Vagina (tissue), 2 donors: ENCODE data around the gene BNIP1. TPM values are rescaled to one million over a fixed set of nuclear protein-coding genes. Genes with fewer than 3 reads are reported as not detected.

Experiments used
- DNase-seq, 2 donors: peaks; one replicate each; pipeline ENCODE4 v3.0.0-alpha.2; 2017; ENCODE audit errors: extremely low spot score in 2 of 2
- H3K27ac ChIP-seq: fragments of 200-600 bp; sonication (generic); one replicate; pipeline ENCODE4 v1.5.1; 2019
- H3K27me3 ChIP-seq: fragments of 200-600 bp; sonication (generic); one replicate; pipeline ENCODE4 v1.5.1; 2019
- H3K36me3 ChIP-seq, 2 donors: fragments of 200-600 bp; sonication (generic); one replicate each; pipeline ENCODE4 v1.5.1; 2017 to 2019
- H3K4me1 ChIP-seq: fragments of 200-600 bp; sonication (generic); one replicate; pipeline ENCODE4 v1.5.1; 2019
- H3K4me3 ChIP-seq, 2 donors: fragments of 200-600 bp; sonication (generic); 1 replicate in 1 of 2; 2 replicates in 1 of 2; pipeline ENCODE4 v1.5.1; 2016 to 2019
- H3K9me3 ChIP-seq: fragments of 200-600 bp; sonication (generic); one replicate; pipeline ENCODE4 v1.5.1; 2019
- CTCF ChIP-seq, 3 experiments: fragments of 450-650 bp in 2 of 3; fragments of 200-600 bp in 1 of 3; sonication (generic) in 1 of 3; IDR thresholded peaks; one replicate each; pipeline ENCODE4 v1.5.1; 2017 to 2019; ENCODE audit warnings: antibody characterized with exemption in 3 of 3, mild to moderate bottlenecking in 2 of 3, moderate library complexity in 2 of 3
- POLR2A ChIP-seq, 2 donors: fragments of 450-650 bp; IDR thresholded peaks; one replicate each; pipeline ENCODE4 v1.6.1; 2017; ENCODE audit warnings: antibody characterized with exemption in 2 of 2, mild to moderate bottlenecking in 2 of 2, moderate library complexity in 2 of 2
- POLR2AphosphoS5 ChIP-seq, 2 donors: sonication (generic); formaldehyde crosslinking; IDR thresholded peaks; one replicate each; pipeline ENCODE4 v1.9.0; 2017; ENCODE audit warnings: antibody characterized with exemption in 2 of 2, mild to moderate bottlenecking in 2 of 2, low read depth in 1 of 2; ENCODE audit not compliant: insufficient read depth in 1 of 2
- intact Hi-C: fragments of 100-400 bp; cut with DNase I; formaldehyde crosslinking; loops from one replicate; pipeline ENCODE4 v1.15.1; 2023
- total RNA-seq: library from RNA; depleted of rRNA; stranded (reverse); fragments of >200 nt; gene quantifications from one replicate; pipeline ENCODE4 v1.2.3, GENCODE V29; 2016

The BNIP1 gene
- total RNA-seq, 1 donor from 2014 or later: 12.5 TPM

GRCh38 chr5:173208296-173208695 is 64.0 kb downstream of the BNIP1 start:
- TF ChIP-seq POLR2A (IDR thresholded peaks at IDR 0.05) (no peak), POLR2AphosphoS5 (IDR thresholded peaks at IDR 0.05; ENCODE audit: insufficient read depth in 1 of 2, low read depth in 1 of 2) (no peak), CTCF (IDR thresholded peaks at IDR 0.05) (no peak)
- H3K36me3 ChIP-seq: no peaks in the 10 kb centered on the region
- H3K27me3 ChIP-seq: no peaks in the 10 kb centered on the region
- no peaks in the 10 kb centered on the region for H3K4me1 ChIP-seq
- intact Hi-C loops: no loop called here
- H3K4me3 ChIP-seq: no peak overlapping the region
- H3K27ac ChIP-seq: no peak overlapping the region
- H3K9me3 ChIP-seq: no peaks in the 10 kb centered on the region
- no peak for DNase-seq

DNA sequence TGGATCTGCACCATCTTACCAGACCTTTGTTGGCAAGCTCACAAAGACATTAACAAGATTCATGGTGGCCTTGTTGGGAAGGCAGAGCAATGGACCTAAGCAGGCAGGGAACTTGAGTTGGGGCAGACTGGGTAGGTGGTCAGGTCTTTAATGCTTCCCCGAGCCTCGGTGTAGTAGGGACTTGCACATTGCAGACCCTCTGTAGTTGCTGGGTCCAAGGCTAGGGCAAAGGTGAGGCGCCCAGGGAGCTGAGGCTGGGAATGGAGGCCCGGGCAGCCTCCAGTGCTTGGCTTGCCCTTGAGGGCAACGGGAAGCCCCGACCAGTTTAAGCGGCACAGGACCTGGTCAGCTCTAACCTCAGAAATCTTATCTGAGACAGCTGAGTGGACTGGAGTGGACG is 66.5 kb downstream of the BNIP1 start:
- DNase-seq: no peak
- no peaks in the 10 kb centered on the region for H3K36me3 ChIP-seq
- no peaks in the 10 kb centered on the region for H3K9me3 ChIP-seq
- intact Hi-C loops: no loop called here
- no peaks in the 10 kb centered on the region for H3K4me1 ChIP-seq
- H3K27ac ChIP-seq: no peak overlapping the region
- H3K27me3 ChIP-seq: no peaks in the 10 kb centered on the region
- no peak overlapping the region for H3K4me3 ChIP-seq
- TF ChIP-seq POLR2AphosphoS5 (IDR thresholded peaks at IDR 0.05; ENCODE audit: insufficient read depth in 1 of 2, low read depth in 1 of 2) (no peak), POLR2A (IDR thresholded peaks at IDR 0.05) (no peak), CTCF (IDR thresholded peaks at IDR 0.05) (no peak)

GRCh38 chr5:173211284-173211683 is 67.0 kb downstream of the BNIP1 start:
- no peak for DNase-seq
- no peak overlapping the region for H3K4me3 ChIP-seq
- no peaks in the 10 kb centered on the region for H3K9me3 ChIP-seq
- intact Hi-C loops: no loop called here
- TF ChIP-seq POLR2AphosphoS5 (IDR thresholded peaks at IDR 0.05; ENCODE audit: insufficient read depth in 1 of 2, low read depth in 1 of 2): no peak
- TF ChIP-seq CTCF (IDR thresholded peaks at IDR 0.05): no peak
- TF ChIP-seq POLR2A (IDR thresholded peaks at IDR 0.05): no peak
- no peaks in the 10 kb centered on the region for H3K36me3 ChIP-seq
- H3K27ac ChIP-seq: no peak overlapping the region
- H3K4me1 ChIP-seq: no peaks in the 10 kb centered on the region
- H3K27me3 ChIP-seq: no peaks in the 10 kb centered on the region

DNA sequence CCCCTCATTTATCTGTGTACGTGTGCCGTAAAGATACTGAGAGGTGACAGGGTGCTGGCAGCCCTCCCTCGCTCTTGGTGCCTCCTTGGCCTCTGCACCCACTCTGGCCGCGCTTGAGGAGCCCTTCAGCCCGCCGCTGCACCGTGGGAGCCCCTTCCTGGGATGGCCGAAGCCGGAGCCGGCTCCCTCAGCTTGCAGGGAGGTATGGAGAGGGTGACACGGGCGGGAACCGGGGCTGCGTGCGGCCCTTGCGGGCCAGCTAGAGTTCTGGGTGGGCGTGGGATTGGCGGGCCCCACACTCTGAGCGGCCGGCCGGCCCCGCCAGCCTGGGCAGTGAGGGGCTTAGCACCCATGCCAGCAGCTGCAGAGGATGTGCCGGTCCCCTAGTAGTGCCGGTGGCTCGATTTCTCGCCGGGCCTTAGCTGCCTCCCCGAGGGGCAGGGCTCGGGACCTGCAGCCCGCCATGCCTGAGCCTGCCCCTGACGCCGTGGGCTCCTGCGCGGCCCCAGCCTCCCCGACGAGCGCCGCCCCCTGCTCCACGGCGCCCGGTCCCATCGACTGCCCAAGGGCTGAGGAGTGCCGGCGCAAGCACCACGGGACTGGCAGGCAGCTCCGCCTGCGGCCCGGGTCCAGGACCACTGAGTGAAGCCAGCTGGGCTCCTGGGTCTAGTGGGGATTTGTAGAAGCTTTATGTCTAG is 69.1 kb downstream of the BNIP1 start:
- Histone ChIP-seq H3K4me1 (no peaks in the 10 kb centered on the region), H3K9me3 (no peaks in the 10 kb centered on the region), H3K27ac (no peak overlapping the region), H3K27me3 (no peaks in the 10 kb centered on the region), H3K36me3 (no peaks in the 10 kb centered on the region), H3K4me3 (no peak overlapping the region)
- intact Hi-C loops: no loop called here
- DNase-seq: no peak
- TF ChIP-seq POLR2A (IDR thresholded peaks at IDR 0.05) (no peak), CTCF (IDR thresholded peaks at IDR 0.05) (no peak), POLR2AphosphoS5 (IDR thresholded peaks at IDR 0.05; ENCODE audit: insufficient read depth in 1 of 2, low read depth in 1 of 2) (no peak)

Other genes starting within 250 kb of the BNIP1 start
- 17.7 TPM for gene RPL26L1, start 185.1 kb upstream of the BNIP1 start, total RNA-seq
- gene ATP6V0E1, start 160.8 kb upstream of the BNIP1 start, total RNA-seq: 121 TPM
- gene CREBRF, start 88.2 kb upstream of the BNIP1 start, total RNA-seq: 34.4 TPM
- gene NKX2-5, start 90.7 kb downstream of the BNIP1 start, total RNA-seq: not detected
- 2.9 TPM for gene STC2, start 183.9 kb downstream of the BNIP1 start, total RNA-seq